ENCODE measurements around the gene ARFRP1. TPM values are rescaled to one million over a fixed set of nuclear protein-coding genes. Genes with fewer than 3 reads are reported as not detected.

ARFRP1 gene
- total and polyA plus RNA-seq, 2 of the 13 experiments (the other 11 are each of a cell fraction or from before 2014, with no cell fraction given): 32.0 to 51.1 TPM

- TF ChIP-seq RNF219 (CRISPR knock-in tag; IDR thresholded peaks at IDR 0.05) (peak; percentile 56; the same call in 1 of the 2 replicates), NR0B2 (CRISPR knock-in tag; IDR thresholded peaks at IDR 0.05) (peak; percentile 74; the same call in 1 of the 2 replicates), ZNF431 (CRISPR knock-in tag; IDR thresholded peaks at IDR 0.05; ENCODE audit: borderline replicate concordance, low read depth) (peak; percentile 98), FOXA3 (CRISPR knock-in tag; IDR thresholded peaks at IDR 0.05) (peak; percentile 80), KLF13 (CRISPR knock-in tag; IDR thresholded peaks at IDR 0.05) (peak; percentile 91; the same call in 1 of the 2 replicates), ZNF644 (CRISPR knock-in tag; IDR thresholded peaks at IDR 0.05; ENCODE audit: low read depth) (peak; percentile 32; the same call in 1 of the 2 replicates), E2F1 (CRISPR knock-in tag; IDR thresholded peaks at IDR 0.05) (peak; percentile 99), SPEN (CRISPR knock-in tag; IDR thresholded peaks at IDR 0.05; ENCODE audit: low read depth) (peak; percentile 99), RAD51 (IDR thresholded peaks at IDR 0.05; ENCODE audit: borderline replicate concordance) (no peak), RFXANK (CRISPR knock-in tag; IDR thresholded peaks at IDR 0.05) (no peak), ZBTB4 (CRISPR knock-in tag; IDR thresholded peaks at IDR 0.05; ENCODE audit: borderline replicate concordance) (no peak), AGO1 (IDR thresholded peaks at IDR 0.05; ENCODE audit: low read depth, low read length, poor library complexity, severe bottlenecking) (peak; percentile 72), ZNF34 (CRISPR knock-in tag; IDR thresholded peaks at IDR 0.05; ENCODE audit: borderline replicate concordance) (peak; percentile 73), SOX13 (IDR thresholded peaks at IDR 0.05) (0 out of 2 replicates have a peak, but pooled peaks have one; percentile 31), SOX13 (CRISPR knock-in tag; conservative IDR thresholded peaks at IDR 0.05 in 1 of 2, IDR thresholded peaks at IDR 0.05 in 1 of 2) (0 out of 4 replicates have a peak, but pooled peaks have one; percentile 48 to 74), ZNF282 (IDR thresholded peaks at IDR 0.05; ENCODE audit: partially characterized antibody) (no peak), GMEB2 (CRISPR knock-in tag; IDR thresholded peaks at IDR 0.05; ENCODE audit: low read depth) (peak; percentile 64; the same call in 1 of the 2 replicates), SKI (IDR thresholded peaks at IDR 0.05; ENCODE audit: partially characterized antibody) (no peak), ZNF552 (CRISPR knock-in tag; IDR thresholded peaks at IDR 0.05; ENCODE audit: borderline replicate concordance) (peak; percentile 96; the same call in 1 of the 2 replicates), PHB2 (IDR thresholded peaks at IDR 0.05; ENCODE audit: partially characterized antibody) (no peak)
These were observed 49.6 kb downstream of the ARFRP1 start, which contains the start of gene RTEL1 (continued) for GRCh38 chr20:63657937-63658748.
